Neuronal stem cell (in vitro differentiated cells): Measurements from ENCODE around the gene CCDC9.

Source experiments
- DNase-seq: peaks from one replicate; pipeline ENCODE4 v3.0.0-alpha.2; 2013; ENCODE audit warnings: low spot score
- H2AFZ ChIP-seq: one replicate; pipeline ENCODE4 v1.6.1; 2013; ENCODE audit warnings: mild to moderate bottlenecking, low read length, inconsistent platforms
- H2AK5ac ChIP-seq: 2 replicates; pipeline ENCODE4 v1.6.1; 2013; ENCODE audit warnings: low read depth, mild to moderate bottlenecking, inconsistent platforms, low read length, moderate library complexity, mixed read lengths
- H2BK120ac ChIP-seq: 2 replicates; pipeline ENCODE4 v1.6.1; 2013; ENCODE audit warnings: low read depth, mild to moderate bottlenecking, inconsistent platforms, low read length, moderate library complexity, mixed read lengths
- H2BK12ac ChIP-seq: one replicate; pipeline ENCODE4 v1.6.1; 2013; ENCODE audit warnings: low read length, inconsistent platforms
- H2BK15ac ChIP-seq: 2 replicates; pipeline ENCODE4 v1.6.1; 2013; ENCODE audit warnings: mild to moderate bottlenecking, low read length, inconsistent platforms, mixed read lengths
- H2BK5ac ChIP-seq: one replicate; pipeline ENCODE4 v1.6.1; 2013; ENCODE audit warnings: inconsistent platforms, mild to moderate bottlenecking, low read length, moderate library complexity
- H3K14ac ChIP-seq: one replicate; pipeline ENCODE4 v1.6.1; 2013; ENCODE audit warnings: low read length, inconsistent platforms
- H3K18ac ChIP-seq: 2 replicates; pipeline ENCODE4 v1.6.1; 2013; ENCODE audit warnings: low read length, inconsistent platforms
- H3K23ac ChIP-seq: 2 replicates; pipeline ENCODE4 v1.6.1; 2013; ENCODE audit warnings: low read depth, mild to moderate bottlenecking, mixed read lengths, low read length, inconsistent platforms; ENCODE audit not compliant: poor library complexity
- H3K27ac ChIP-seq: replicated peaks from 3 replicates; pipeline ENCODE4 v1.5.1; 2013; ENCODE audit warnings: low read length, inconsistent platforms
- H3K27me3 ChIP-seq, 3 experiments: 2 replicates each; pipeline ENCODE4 v1.6.1; 2013; ENCODE audit warnings: low read length in 3 of 3, mild to moderate bottlenecking in 2 of 3, inconsistent platforms in 1 of 3, low read depth in 1 of 3, mixed read lengths in 1 of 3, moderate library complexity in 1 of 3; ENCODE audit not compliant: control insufficient read depth in 3 of 3, insufficient read depth in 3 of 3
- H3K36me3 ChIP-seq, 2 donors: replicated peaks in 1 of 2; 2 replicates each; pipeline ENCODE4 v1.6.1; 2013; ENCODE audit warnings: low read length in 2 of 2; ENCODE audit not compliant: control insufficient read depth in 2 of 2, insufficient read depth in 2 of 2
- H3K4ac ChIP-seq: 2 replicates; pipeline ENCODE4 v1.6.1; 2013; ENCODE audit warnings: inconsistent platforms, mild to moderate bottlenecking, low read length, moderate library complexity
- H3K4me1 ChIP-seq, 2 donors: 1 replicate in 1 of 2; 2 replicates in 1 of 2; pipeline ENCODE4 v1.6.1; 2013; ENCODE audit warnings: low read length in 2 of 2, low read depth in 1 of 2; ENCODE audit not compliant: control insufficient read depth in 2 of 2, insufficient read depth in 1 of 2
- H3K4me2 ChIP-seq: one replicate; pipeline ENCODE4 v1.6.1; 2013; ENCODE audit warnings: mild to moderate bottlenecking, low read length, inconsistent platforms; ENCODE audit not compliant: insufficient read depth, poor library complexity, severe bottlenecking
- H3K4me3 ChIP-seq, 2 donors: 2 replicates each; pipeline ENCODE4 v1.5.1; 2013; ENCODE audit warnings: low read length in 2 of 2, mild to moderate bottlenecking in 2 of 2, inconsistent platforms in 1 of 2, moderate library complexity in 1 of 2
- H3K79me1 ChIP-seq: one replicate; pipeline ENCODE4 v1.6.1; 2013; ENCODE audit warnings: low read depth, mild to moderate bottlenecking, inconsistent platforms, low read length, moderate library complexity
- H3K9ac ChIP-seq: one replicate; pipeline ENCODE4 v1.6.1; 2013; ENCODE audit warnings: mild to moderate bottlenecking, low read depth, low read length, inconsistent platforms; ENCODE audit not compliant: poor library complexity
- H3K9me3 ChIP-seq, 2 donors: replicated peaks in 1 of 2; 2 replicates each; pipeline versions ENCODE3 to v1.6.1; 2013; ENCODE audit warnings: low read length in 2 of 2, mild to moderate bottlenecking in 2 of 2, inconsistent platforms in 1 of 2, low read depth in 1 of 2, mixed read lengths in 1 of 2, moderate library complexity in 1 of 2; ENCODE audit not compliant: control insufficient read depth in 2 of 2, insufficient read depth in 1 of 2
- H4K8ac ChIP-seq: one replicate; pipeline ENCODE4 v1.6.1; 2013; ENCODE audit warnings: low read depth, mild to moderate bottlenecking, inconsistent platforms, low read length, moderate library complexity
- H4K91ac ChIP-seq: one replicate; pipeline ENCODE4 v1.6.1; 2013; ENCODE audit warnings: low read length, low read depth, mild to moderate bottlenecking, inconsistent platforms; ENCODE audit not compliant: poor library complexity
- WGBS, 2 donors: extraction: QIAGEN DNeasy Blood & Tissue Kit; methylation state at CpG; one replicate each; pipeline ENCODE4 v1.1.7; 2013; ENCODE audit warnings: missing lambda C conversion rate in 2 of 2, mixed read lengths in 1 of 2; ENCODE audit not compliant: insufficient read length in 2 of 2, insufficient replicate concordance in 1 of 2; ENCODE audit errors: extremely low coverage in 2 of 2; 5-methylcytosine and 5-hydroxymethylcytosine counted together

The CCDC9 gene

DNA sequence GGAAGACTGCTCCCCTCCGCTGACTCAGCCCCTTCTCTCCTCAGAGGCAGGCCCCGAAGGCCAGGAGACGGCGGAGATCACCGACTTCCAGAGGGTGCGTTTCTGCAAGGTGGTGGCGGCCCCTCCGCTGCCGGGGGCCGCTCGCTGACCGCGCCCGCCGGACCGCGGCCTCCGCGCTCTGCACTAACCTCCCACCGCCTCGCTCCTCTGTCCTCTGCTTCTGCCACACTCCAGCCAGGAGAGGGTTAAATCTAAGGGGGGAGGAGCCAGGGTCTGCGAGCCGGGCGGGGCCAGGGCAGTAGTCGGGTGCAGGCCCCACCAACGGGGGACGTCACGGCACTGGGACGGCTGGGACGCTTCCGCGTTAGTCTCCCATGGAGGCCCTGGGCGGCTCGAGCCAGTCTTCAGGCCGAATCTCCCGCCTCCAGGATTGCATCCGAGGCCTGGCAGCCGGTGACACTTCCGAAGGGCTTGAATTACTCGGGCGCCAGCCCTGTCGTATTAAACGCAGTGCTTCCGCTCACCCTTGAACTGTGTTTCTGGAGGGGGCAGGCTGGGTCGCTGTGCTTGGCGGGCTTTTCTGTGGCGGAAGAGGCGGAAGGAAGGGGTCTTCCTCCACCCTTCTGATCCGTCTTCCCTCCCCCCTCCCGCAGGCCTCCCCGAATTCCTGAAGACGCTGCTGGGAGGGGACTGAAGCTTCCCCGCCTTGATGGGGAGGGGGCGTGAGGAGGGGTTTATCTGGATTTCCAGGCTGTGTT is 17.2 kb downstream of the CCDC9 start:
- Histone ChIP-seq H3K9ac (peak overlapping the region; percentile 90), H2AFZ (peak overlapping the region; percentile 91), H3K36me3 (peaks cover 13 to 38% of the 10 kb centered on the region in 2 donors), H3K27me3 (no peaks in the 10 kb centered on the region), H4K91ac (peak overlapping the region; percentile 81), H3K9me3 (no peaks in the 10 kb centered on the region), H2BK12ac (peak overlapping the region; percentile 11), H2BK120ac (no peak overlapping the region), H2BK5ac (peak overlapping the region; percentile 98), H2AK5ac (peak overlapping the region; percentile 96), H2BK15ac (peak overlapping the region; percentile 93), H3K18ac (peak overlapping the region; percentile 96), H3K4me1 (peaks cover 17 to 23% of the 10 kb centered on the region in 2 donors), H3K23ac (peak overlapping the region; percentile 99), H3K4me2 (peak overlapping the region; percentile 90), H3K4me3 (peak overlapping the region; percentile 69 to 82), H3K27ac (peak overlapping the region; percentile 78), H3K14ac (no peak overlapping the region), H3K4ac (peak overlapping the region; percentile 26), H3K79me1 (peaks cover 5% of the 10 kb centered on the region), H4K8ac (no peak overlapping the region)
- no CpG with 5 or more reads among the region's 54 CpGs for WGBS, 2 donors
- peak; percentile 90 for DNase-seq

DNA sequence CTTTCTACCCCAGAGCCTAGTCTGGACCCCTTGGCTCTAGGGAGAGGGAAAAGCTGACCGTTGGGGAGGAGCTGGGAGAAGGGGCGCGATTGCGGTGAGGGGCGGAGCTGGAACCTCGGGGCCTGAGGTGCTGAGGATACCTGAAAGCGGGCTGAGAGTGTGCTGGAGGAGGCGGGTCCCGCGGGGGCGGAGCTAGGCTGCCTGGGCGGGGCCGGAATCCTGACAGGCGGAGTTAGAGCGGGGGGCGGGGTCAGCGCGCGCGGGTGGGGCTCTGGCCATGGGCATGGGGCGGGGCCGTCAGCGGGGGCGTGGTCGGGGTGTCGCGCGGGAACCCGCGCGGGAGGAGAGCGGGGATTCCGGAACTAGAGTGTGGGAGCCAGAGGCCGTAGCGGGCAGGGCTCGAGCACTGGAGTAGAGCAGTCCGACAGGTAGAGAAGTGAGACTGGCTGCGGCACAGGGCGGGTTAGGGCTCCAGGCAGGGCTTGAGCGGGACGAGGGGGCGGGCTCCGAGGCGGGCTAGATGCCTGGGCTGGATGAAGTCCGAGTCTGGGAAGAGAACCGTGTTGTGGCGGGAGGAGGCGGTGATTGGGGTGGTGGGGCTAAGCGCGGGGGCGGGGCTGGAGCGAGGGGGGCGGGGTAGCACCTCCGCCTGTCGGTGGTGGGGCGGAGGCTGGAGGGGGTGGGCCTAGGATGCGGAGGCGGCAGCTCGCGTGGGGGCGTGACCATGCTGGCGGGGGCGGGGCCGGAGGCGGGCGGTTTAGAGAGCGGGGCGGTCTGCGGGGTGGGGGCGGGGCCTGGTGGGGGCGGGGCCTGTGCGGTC is 18.0 kb downstream of the CCDC9 start, which contains the start of gene INAFM1:
Gene INAFM1 (plus strand): TSS at position 815 of the 820 bp plus-strand sequence. CDS start 35 bp downstream, outside the sequence.
- Histone ChIP-seq H3K9ac (peak within 1 kb of the TSS; percentile 98), H3K18ac (peak within 1 kb of the TSS; percentile 99), H3K36me3 (peaks cover 13 to 33% of the 10 kb centered on the region in 2 donors), H2BK120ac (no peak within 1 kb of the TSS), H3K79me1 (peaks cover 5% of the 10 kb centered on the region), H3K9me3 (no peaks in the 10 kb centered on the region), H4K8ac (no peak within 1 kb of the TSS), H3K4me2 (peak within 1 kb of the TSS; percentile 100), H3K14ac (peak within 1 kb of the TSS; percentile 96), H2AFZ (peak within 1 kb of the TSS; percentile 91), H3K4ac (no peak within 1 kb of the TSS), H3K27ac (peak within 1 kb of the TSS; percentile 98), H4K91ac (no peak within 1 kb of the TSS), H2BK5ac (peak within 1 kb of the TSS; percentile 98), H3K4me1 (peaks cover 17 to 23% of the 10 kb centered on the region in 2 donors), H2BK12ac (no peak within 1 kb of the TSS), H3K27me3 (no peaks in the 10 kb centered on the region), H2AK5ac (peak within 1 kb of the TSS; percentile 66), H3K4me3 (peak within 1 kb of the TSS; percentile 69 to 89), H2BK15ac (peak within 1 kb of the TSS; percentile 15), H3K23ac (peak within 1 kb of the TSS; percentile 99)
- peak; percentile 96 for DNase-seq
- no CpG with 5 or more reads among the region's 72 CpGs for WGBS, 2 donors

DNA sequence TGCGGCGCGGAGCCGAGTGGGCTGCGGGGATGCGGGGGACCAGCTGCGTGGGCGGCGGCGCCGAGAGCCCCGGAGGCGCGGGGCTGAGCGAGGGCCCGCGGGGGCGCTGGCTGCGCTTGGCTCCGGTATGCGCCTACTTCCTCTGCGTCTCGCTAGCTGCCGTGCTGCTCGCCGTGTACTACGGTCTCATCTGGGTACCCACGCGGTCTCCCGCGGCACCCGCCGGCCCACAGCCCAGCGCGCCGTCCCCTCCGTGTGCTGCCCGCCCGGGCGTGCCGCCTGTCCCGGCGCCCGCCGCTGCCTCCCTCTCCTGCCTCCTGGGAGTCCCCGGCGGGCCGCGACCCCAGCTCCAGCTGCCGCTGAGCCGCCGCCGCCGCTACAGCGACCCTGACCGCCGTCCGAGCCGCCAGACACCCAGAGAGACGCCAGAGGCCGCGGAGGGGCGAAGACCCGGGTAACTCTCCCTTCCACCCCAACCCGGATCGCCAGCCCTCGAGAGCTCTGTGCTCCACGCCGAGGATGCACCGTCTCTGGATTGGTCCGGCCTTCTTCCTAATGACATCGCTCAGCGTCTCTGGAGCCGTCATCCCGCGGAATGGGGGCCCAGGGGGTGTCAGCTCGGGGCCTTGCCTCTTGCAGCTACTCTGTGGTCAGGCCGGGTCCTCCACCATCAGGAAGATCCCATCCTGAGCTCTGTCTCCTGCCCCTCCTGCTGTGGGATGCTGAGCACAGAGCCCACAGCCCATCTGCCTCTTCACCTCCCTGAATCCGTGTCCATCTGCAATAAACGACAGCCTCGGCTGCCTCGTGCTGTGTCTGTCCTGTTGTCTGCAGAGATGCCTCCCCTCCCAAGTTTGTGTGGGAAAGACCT is 18.8 kb downstream of the CCDC9 start:
- H2BK120ac ChIP-seq: no peak overlapping the region
- H3K79me1 ChIP-seq: peaks cover 4% of the 10 kb centered on the region
- no peak overlapping the region for H4K91ac ChIP-seq
- H2AK5ac ChIP-seq: peak overlapping the region; percentile 66
- peak overlapping the region; percentile 78 for H2AFZ ChIP-seq
- H2BK15ac ChIP-seq: no peak overlapping the region
- peak overlapping the region; percentile 100 for H3K4me2 ChIP-seq
- H3K27ac ChIP-seq: no peak overlapping the region
- peak overlapping the region; percentile 69 to 89 for H3K4me3 ChIP-seq
- no peak for DNase-seq
- no peak overlapping the region for H4K8ac ChIP-seq
- H3K4me1 ChIP-seq: peaks cover 17 to 23% of the 10 kb centered on the region in 2 donors
- no peak overlapping the region for H3K4ac ChIP-seq
- H3K36me3 ChIP-seq: peaks cover 12 to 26% of the 10 kb centered on the region in 2 donors
- H3K14ac ChIP-seq: peak overlapping the region; percentile 66
- H3K9ac ChIP-seq: peak overlapping the region; percentile 98
- H2BK5ac ChIP-seq: peak overlapping the region; percentile 72
- H2BK12ac ChIP-seq: no peak overlapping the region
- no CpG with 5 or more reads among the region's 82 CpGs for WGBS, 2 donors
- H3K18ac ChIP-seq: peak overlapping the region; percentile 91
- no peaks in the 10 kb centered on the region for H3K9me3 ChIP-seq
- H3K23ac ChIP-seq: peak overlapping the region; percentile 90
- H3K27me3 ChIP-seq: no peaks in the 10 kb centered on the region
